Large intestine (tissue), 3 donors: ENCODE results near the gene EIF3F. TPM values are rescaled to one million over a fixed set of nuclear protein-coding genes. Genes with fewer than 3 reads are reported as not detected.

Source experiments
- DNase-seq, 2 donors: peaks; one replicate each; pipeline versions ENCODE4 v3.0.0 to v3.0.0-alpha.2; 2013
- H3K27ac ChIP-seq: one replicate; pipeline ENCODE4 v1.5.1; 2013; ENCODE audit warnings: low read length
- H3K27me3 ChIP-seq: 2 replicates; pipeline ENCODE4 v1.6.1; 2013; ENCODE audit warnings: low read length; ENCODE audit not compliant: control insufficient read depth, insufficient read depth
- H3K36me3 ChIP-seq: 2 replicates; pipeline ENCODE4 v1.6.1; 2013; ENCODE audit warnings: low read length; ENCODE audit not compliant: control insufficient read depth, insufficient read depth
- H3K4me1 ChIP-seq: one replicate; pipeline ENCODE4 v1.6.1; 2013; ENCODE audit warnings: low read length; ENCODE audit not compliant: control insufficient read depth, insufficient read depth
- H3K4me3 ChIP-seq: one replicate; pipeline ENCODE4 v1.5.1; 2013; ENCODE audit warnings: low read length
- H3K9me3 ChIP-seq: one replicate; pipeline ENCODE4 v1.6.1; 2013; ENCODE audit warnings: mild to moderate bottlenecking, low read depth, low read length, moderate library complexity; ENCODE audit not compliant: control insufficient read depth
- WGBS: methylation state at CpG from one replicate; pipeline ENCODE4 v1.1.5; 2013; ENCODE audit warnings: low lambda C conversion rate; ENCODE audit not compliant: insufficient coverage; 5-methylcytosine and 5-hydroxymethylcytosine counted together
- polyA plus RNA-seq: library from polyadenylated mRNA; unstranded; fragments of 120-200 nt; gene quantifications from one replicate; pipeline ENCODE4 v1.2.1, GENCODE V29; 2013

The EIF3F gene
- polyA plus RNA-seq, 1 donor: 357 TPM

DNA sequence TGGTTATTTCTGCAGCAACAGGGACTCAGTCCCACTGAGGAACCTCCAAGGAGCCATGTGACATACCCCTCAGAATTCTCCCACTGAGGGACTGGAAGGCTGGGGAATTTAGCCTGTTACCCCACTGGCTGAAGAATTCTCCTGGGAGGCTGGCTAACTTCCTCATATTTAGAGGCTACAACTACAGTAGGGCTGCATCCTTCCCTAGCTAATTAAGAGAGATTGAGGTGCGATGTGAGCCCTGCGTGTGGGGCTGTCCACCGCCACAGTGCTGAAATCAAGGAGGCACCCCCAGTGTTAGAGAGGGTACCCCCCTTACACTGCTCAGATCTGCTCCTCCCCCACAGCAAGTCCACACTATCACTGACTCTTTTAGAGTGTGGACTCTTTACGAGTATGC lies 21.1 kb downstream of the EIF3F start:
- Histone ChIP-seq H3K4me1 (no peaks in the 10 kb centered on the region), H3K9me3 (no peaks in the 10 kb centered on the region), H3K27me3 (peaks cover 4% of the 10 kb centered on the region), H3K4me3 (no peak overlapping the region), H3K36me3 (no peaks in the 10 kb centered on the region), H3K27ac (no peak overlapping the region)
- WGBS: no CpG with 5 or more reads among the region's 4 CpGs
- no peak for DNase-seq

DNA sequence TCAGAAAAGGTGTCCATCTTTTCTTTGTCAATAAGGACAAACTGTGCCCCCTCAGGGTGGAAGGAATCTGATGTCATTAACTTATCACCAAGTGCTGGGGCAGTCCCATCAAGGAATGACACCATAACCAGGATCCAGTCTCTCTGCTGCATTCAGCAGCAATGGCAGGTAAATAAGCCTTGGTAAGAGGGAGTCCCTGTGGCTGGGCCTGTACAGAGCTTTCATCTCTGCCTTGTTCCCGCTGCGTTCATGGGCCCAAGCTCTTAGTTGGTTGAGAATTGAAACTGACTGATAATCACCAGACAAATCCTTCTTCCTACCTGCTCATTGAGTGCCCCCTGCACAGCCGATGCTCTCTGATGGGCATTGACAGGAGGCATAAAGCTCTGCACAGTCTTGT lies 22.7 kb downstream of the EIF3F start:
- DNase-seq: no peak
- Histone ChIP-seq H3K27me3 (peaks cover 7% of the 10 kb centered on the region), H3K4me1 (no peaks in the 10 kb centered on the region), H3K9me3 (no peaks in the 10 kb centered on the region), H3K4me3 (no peak overlapping the region), H3K36me3 (no peaks in the 10 kb centered on the region), H3K27ac (no peak overlapping the region)
- no CpG with 5 or more reads among the region's 3 CpGs for WGBS

DNA sequence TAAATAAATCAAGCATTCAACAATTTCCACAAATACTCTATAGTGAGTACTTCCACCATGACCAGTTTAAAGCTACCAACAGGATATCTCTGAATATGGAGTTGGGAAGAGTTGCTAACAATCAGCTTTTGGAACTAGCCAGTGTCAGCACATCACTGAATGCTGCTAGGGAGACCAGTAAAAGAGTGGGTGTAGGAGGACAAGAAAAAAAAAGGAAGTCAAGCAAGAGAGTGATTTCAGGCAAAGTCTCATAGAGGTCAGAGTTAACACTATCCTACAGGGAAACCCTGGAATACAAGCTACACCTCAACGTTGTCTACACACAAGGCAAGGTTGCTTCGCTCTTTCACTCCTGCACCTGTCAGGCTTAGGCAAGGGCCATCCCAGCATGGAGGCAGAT lies 24.2 kb downstream of the EIF3F start:
- Histone ChIP-seq H3K9me3 (no peaks in the 10 kb centered on the region), H3K4me1 (no peaks in the 10 kb centered on the region), H3K27ac (no peak overlapping the region), H3K36me3 (no peaks in the 10 kb centered on the region), H3K4me3 (no peak overlapping the region), H3K27me3 (peaks cover 18% of the 10 kb centered on the region)
- DNase-seq: no peak
- no CpG with 5 or more reads among the region's 2 CpGs for WGBS

DNA sequence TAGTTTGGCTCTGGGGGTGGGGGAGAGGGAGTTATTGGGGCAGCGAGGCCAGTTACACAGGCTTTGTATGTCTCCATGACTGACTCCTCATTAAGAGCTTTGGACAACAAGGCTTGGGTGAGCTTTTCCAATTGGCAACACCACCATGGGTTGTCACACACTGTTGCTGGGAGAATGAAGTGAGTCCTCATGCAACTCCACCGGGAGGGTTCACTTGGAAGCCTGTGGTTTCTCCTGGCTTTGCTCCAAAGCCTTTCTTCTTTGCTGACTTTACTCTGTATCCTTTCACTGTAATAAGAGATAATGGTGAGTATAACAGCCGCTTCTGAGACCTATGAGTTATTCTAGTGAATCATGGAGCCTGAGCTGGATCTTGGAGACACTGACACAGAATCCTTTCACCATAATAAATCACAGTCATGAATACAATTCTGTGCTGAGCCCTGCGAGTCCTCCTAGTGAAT lies 24.9 kb downstream of the EIF3F start:
- H3K27ac ChIP-seq: no peak overlapping the region
- no peak for DNase-seq
- H3K9me3 ChIP-seq: no peaks in the 10 kb centered on the region
- peaks cover 25% of the 10 kb centered on the region for H3K27me3 ChIP-seq
- H3K4me1 ChIP-seq: no peaks in the 10 kb centered on the region
- WGBS: no CpG with 5 or more reads among the region's 4 CpGs
- no peak overlapping the region for H3K4me3 ChIP-seq
- no peaks in the 10 kb centered on the region for H3K36me3 ChIP-seq

DNA sequence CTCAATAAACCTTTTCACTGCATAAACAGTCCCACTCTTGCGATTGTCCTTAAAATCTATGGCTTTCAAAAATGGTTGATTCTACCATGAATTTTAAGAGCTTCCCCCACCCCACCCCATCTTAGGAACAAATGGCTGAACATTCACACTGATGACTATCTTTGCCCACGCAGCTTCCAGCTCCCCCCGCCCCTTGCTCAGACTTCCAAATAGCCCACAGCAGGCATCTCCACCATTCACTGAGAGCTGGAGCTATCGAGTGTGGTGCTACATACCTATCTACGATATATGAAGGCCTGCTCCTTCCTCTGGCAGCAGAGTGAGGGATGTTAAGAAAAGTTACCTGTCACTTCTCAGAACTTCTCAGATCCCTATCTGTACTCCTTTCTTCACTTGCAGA lies 26.7 kb downstream of the EIF3F start:
- no peaks in the 10 kb centered on the region for H3K4me1 ChIP-seq
- no CpG with 5 or more reads among the region's 5 CpGs for WGBS
- no peak for DNase-seq
- no peak overlapping the region for H3K4me3 ChIP-seq
- H3K9me3 ChIP-seq: no peaks in the 10 kb centered on the region
- peaks cover 43% of the 10 kb centered on the region for H3K27me3 ChIP-seq
- H3K27ac ChIP-seq: no peak overlapping the region
- no peaks in the 10 kb centered on the region for H3K36me3 ChIP-seq

DNA sequence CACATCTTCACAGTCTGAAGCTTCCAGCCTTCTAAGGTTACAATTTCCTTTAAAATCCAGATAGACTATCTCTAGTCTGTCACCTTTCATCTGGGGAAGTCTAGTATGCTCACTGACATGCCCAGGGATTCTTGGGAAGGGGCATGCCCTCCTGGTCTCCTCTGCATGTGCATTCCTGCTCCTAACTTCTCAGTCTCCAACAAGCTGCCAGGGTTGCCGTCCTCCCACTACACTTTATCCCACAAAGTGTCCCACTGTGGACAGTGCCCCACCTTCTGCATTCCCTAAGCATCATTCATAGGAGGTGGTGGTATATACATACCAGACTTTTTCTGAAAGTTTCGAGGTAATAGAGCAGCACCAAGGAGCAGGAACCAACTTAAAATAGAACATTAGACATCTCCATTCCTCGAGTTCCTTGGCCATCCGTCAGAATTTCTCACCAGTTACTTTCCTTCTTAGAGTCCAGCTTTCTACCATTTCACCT lies 28.7 kb downstream of the EIF3F start:
- Histone ChIP-seq H3K27ac (no peak overlapping the region), H3K27me3 (peaks cover 58% of the 10 kb centered on the region), H3K9me3 (peaks cover 3% of the 10 kb centered on the region), H3K4me1 (no peaks in the 10 kb centered on the region), H3K36me3 (no peaks in the 10 kb centered on the region), H3K4me3 (no peak overlapping the region)
- no peak for DNase-seq
- WGBS: 75% methylated on average over 3 of the region's 4 CpGs

DNA sequence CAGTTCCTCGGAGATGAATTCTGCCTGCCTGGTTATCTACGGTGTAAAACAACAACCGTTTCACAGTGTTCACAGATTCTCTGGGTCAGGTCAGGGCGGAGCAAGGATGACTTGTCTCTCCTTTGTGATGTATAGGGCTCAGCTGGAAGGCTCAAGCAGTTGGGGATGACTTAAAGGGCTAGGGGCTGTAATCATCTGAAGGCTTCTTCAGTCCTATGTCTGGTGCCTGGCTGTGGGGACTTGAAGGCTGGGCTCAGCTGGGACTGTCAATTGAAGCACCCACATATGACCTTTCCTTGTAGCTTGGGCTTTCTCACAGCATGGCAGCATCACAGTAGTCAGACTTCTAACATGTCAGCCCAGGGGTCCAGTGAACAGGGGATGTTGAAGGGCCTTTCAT lies 29.3 kb downstream of the EIF3F start:
- DNase-seq: no peak
- no CpG with 5 or more reads among the region's 4 CpGs for whole genome bisulfite sequencing

DNA sequence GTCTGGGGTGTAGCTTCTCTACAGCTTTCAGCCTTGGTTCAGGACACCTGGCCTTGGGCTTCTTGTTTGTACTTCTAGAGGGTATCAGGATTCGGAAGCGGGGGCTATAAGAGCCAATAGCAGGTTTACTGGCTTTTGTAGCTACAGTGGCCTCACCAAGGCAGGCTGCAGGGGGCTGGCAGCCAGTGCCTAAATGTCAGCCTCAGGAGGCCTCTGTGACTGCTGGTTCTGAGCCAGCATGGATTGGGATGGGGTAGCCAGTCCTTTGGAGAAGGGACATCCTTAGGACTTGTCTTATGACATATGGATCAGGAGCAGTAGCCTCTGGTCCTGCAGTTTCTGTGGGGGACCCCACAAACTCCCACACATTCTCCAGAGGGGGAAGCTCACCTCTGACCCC lies 29.9 kb downstream of the EIF3F start:
- Histone ChIP-seq H3K27ac (no peak overlapping the region), H3K9me3 (peaks cover 3% of the 10 kb centered on the region), H3K4me1 (no peaks in the 10 kb centered on the region), H3K36me3 (no peaks in the 10 kb centered on the region), H3K4me3 (no peak overlapping the region), H3K27me3 (peaks cover 61% of the 10 kb centered on the region)
- DNase-seq: no peak
- no CpG with 5 or more reads among the region's 2 CpGs for WGBS

More for the DNA sequence above, 29.3 kb downstream of the EIF3F start:
- peaks cover 3% of the 10 kb centered on the region for H3K9me3 ChIP-seq
- no peak overlapping the region for H3K4me3 ChIP-seq
- no peaks in the 10 kb centered on the region for H3K36me3 ChIP-seq
- no peaks in the 10 kb centered on the region for H3K4me1 ChIP-seq
- peaks cover 64% of the 10 kb centered on the region for H3K27me3 ChIP-seq
- H3K27ac ChIP-seq: no peak overlapping the region

DNA sequence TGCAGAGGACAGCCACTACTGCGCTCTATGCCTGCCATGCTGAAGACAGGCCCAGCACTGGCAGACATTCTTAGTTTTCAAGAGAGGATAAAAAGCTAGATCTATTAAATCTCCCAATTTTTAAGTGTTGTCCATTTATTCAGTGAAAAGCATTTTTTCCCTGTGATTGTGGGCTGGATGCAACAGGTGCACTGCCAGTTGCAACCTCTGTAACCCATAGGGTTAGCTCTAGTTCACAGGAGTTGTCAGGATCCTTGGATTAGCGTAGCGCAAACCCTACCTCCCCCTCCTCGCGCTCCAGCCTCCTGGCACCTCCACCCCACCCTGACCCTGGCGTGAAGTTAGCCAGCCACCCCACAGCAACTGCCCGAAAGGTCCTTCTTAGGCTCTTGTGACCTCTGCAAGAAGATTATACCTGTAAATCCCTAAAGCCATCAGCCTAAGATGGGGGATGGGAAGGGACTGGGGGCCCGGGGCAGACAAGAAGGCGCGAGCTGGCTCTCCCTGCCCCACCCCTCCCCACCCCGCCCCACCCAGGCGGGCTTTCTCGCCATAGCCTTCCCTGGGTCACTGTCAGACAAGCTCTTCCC lies 30.9 kb downstream of the EIF3F start:
- no CpG with 5 or more reads among the region's 13 CpGs for WGBS
- H3K4me3 ChIP-seq: no peak overlapping the region
- peaks cover 61% of the 10 kb centered on the region for H3K27me3 ChIP-seq
- no peaks in the 10 kb centered on the region for H3K4me1 ChIP-seq
- H3K36me3 ChIP-seq: no peaks in the 10 kb centered on the region
- no peak overlapping the region for H3K27ac ChIP-seq
- no peak for DNase-seq
- H3K9me3 ChIP-seq: peaks cover 3% of the 10 kb centered on the region

DNA sequence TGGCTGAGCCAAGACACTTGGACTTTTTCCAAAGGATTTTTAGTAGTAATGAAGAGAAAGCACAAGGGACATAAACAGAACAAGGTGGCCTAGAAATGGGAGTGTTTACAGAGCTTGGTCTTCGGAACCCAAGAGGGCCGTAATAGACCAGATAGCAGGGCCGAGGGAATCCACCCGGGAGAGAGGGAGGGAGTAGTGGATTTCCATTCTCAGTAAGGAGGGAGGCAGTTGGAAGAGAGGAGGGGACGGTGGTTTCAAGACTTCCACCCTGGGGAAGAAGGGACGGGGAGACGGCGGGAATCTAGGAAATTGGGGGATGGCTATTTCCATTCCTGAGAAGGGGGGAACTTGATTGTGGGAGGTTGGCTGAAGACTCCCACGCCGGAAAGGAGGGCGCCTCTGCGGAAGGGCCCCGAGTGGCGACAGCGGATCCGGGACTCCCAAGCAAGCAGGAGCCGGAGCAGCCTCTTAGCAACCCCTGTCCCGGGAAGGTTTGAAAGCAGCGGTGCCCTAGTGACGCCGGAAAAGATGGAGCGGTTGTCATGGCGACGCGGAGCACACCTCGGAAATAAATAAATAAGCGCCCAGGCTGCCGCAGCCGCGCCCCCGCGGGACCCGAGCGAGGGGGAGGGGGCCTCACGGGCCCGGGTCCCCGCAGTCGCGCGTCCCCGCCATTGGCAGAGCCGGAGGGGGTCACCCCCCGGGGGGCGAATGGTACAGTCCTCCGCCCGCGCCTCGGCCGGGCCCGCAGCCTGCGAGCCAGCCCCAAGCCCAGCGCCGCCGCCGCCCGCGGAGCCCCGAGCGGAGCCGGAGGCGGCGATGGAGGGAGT lies 31.6 kb downstream of the EIF3F start:
- Histone ChIP-seq H3K36me3 (no peaks in the 10 kb centered on the region), H3K9me3 (peaks cover 3% of the 10 kb centered on the region), H3K27me3 (peaks cover 61% of the 10 kb centered on the region), H3K27ac (peak overlapping the region; percentile 56), H3K4me1 (no peaks in the 10 kb centered on the region), H3K4me3 (peak overlapping the region; percentile 42)
- DNase-seq: peak; percentile 48 to 66
- WGBS: no CpG with 5 or more reads among the region's 62 CpGs
